HL-60 (cell line): ENCODE measurements around the gene UBAP1L.
"Not testable (repeated sequence)": the region's sequence is repeated elsewhere in the genome, so short reads cannot be mapped to it uniquely, and the experiment has no call there.

ENCODE experiments used
- DNase-seq, 2 experiments: peaks; one replicate each; pipeline ENCODE4 v3.0.0-alpha.2; 2010 to 2020; ENCODE audit warnings: low read depth in 1 of 2, low spot score in 1 of 2
- H3K27ac ChIP-seq: fragments of 250-450 bp; sonication (Bioruptor Pico); replicated peaks from 2 replicates; pipeline ENCODE4 v1.5.1; 2020; ENCODE audit warnings: mild to moderate bottlenecking, moderate library complexity
- H3K27me3 ChIP-seq: fragments of 250-450 bp; sonication (Bioruptor Pico); 2 replicates; pipeline ENCODE4 v1.5.1; 2021; ENCODE audit warnings: mild to moderate bottlenecking, moderate library complexity; ENCODE audit not compliant: insufficient read depth, poor library complexity, severe bottlenecking
- H3K4me3 ChIP-seq: replicated peaks from 2 replicates; pipeline ENCODE4 v1.5.1; 2011; ENCODE audit warnings: mild to moderate bottlenecking, control low read depth, low read length; ENCODE audit not compliant: insufficient read depth
- GABPA ChIP-seq: IDR thresholded peaks from 2 replicates; pipeline ENCODE4 v1.6.1; 2012; ENCODE audit warnings: low read depth
- POLR2AphosphoS5 ChIP-seq: IDR thresholded peaks from 2 replicates; pipeline ENCODE4 v1.6.1; 2012; ENCODE audit warnings: low read depth
- SPI1 ChIP-seq: IDR thresholded peaks from 2 replicates; pipeline ENCODE4 v1.6.1; 2012; ENCODE audit warnings: low read depth, mild to moderate bottlenecking, borderline replicate concordance
- TF ChIP-seq, protein P1 (sequence below): IDR thresholded peaks from one replicate; pipeline ENCODE4 v1.5.1; 2011; ENCODE audit warnings: low read length, control low read depth, inconsistent platforms; ENCODE audit not compliant: insufficient read depth
- TF ChIP-seq, protein P2 (sequence below): IDR thresholded peaks from 2 replicates; pipeline ENCODE4 v1.6.1; 2012; ENCODE audit warnings: low read depth; ENCODE audit not compliant: insufficient replicate concordance

UBAP1L gene

DNA sequence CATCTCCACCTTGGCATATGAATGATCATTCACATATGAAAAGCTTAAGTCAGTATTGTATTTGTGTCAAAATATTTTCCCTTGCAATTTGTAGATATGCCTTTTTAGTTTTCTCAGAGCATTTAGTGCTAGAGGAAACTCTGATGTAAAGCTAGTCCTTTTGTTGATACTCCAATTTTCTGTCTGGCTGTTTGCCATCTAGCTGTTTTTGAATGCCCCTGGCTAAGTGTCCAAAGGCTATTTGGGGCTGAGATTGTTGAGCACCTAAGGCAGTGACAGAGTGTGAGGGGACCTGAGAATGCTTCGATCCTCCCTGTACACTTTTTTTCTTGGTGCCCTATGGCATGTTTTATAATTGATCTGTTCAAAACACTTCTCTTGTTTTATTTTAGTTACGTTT lies 66.8 kb downstream of the UBAP1L start:
- TF ChIP-seq, protein P1, sequence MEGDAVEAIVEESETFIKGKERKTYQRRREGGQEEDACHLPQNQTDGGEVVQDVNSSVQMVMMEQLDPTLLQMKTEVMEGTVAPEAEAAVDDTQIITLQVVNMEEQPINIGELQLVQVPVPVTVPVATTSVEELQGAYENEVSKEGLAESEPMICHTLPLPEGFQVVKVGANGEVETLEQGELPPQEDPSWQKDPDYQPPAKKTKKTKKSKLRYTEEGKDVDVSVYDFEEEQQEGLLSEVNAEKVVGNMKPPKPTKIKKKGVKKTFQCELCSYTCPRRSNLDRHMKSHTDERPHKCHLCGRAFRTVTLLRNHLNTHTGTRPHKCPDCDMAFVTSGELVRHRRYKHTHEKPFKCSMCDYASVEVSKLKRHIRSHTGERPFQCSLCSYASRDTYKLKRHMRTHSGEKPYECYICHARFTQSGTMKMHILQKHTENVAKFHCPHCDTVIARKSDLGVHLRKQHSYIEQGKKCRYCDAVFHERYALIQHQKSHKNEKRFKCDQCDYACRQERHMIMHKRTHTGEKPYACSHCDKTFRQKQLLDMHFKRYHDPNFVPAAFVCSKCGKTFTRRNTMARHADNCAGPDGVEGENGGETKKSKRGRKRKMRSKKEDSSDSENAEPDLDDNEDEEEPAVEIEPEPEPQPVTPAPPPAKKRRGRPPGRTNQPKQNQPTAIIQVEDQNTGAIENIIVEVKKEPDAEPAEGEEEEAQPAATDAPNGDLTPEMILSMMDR, result no peak
- no peak for TF ChIP-seq POLR2AphosphoS5
- TF ChIP-seq, protein P2, sequence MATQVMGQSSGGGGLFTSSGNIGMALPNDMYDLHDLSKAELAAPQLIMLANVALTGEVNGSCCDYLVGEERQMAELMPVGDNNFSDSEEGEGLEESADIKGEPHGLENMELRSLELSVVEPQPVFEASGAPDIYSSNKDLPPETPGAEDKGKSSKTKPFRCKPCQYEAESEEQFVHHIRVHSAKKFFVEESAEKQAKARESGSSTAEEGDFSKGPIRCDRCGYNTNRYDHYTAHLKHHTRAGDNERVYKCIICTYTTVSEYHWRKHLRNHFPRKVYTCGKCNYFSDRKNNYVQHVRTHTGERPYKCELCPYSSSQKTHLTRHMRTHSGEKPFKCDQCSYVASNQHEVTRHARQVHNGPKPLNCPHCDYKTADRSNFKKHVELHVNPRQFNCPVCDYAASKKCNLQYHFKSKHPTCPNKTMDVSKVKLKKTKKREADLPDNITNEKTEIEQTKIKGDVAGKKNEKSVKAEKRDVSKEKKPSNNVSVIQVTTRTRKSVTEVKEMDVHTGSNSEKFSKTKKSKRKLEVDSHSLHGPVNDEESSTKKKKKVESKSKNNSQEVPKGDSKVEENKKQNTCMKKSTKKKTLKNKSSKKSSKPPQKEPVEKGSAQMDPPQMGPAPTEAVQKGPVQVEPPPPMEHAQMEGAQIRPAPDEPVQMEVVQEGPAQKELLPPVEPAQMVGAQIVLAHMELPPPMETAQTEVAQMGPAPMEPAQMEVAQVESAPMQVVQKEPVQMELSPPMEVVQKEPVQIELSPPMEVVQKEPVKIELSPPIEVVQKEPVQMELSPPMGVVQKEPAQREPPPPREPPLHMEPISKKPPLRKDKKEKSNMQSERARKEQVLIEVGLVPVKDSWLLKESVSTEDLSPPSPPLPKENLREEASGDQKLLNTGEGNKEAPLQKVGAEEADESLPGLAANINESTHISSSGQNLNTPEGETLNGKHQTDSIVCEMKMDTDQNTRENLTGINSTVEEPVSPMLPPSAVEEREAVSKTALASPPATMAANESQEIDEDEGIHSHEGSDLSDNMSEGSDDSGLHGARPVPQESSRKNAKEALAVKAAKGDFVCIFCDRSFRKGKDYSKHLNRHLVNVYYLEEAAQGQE, result no peak
- TF ChIP-seq SPI1, result no peak
- no peak for TF ChIP-seq GABPA
- Histone ChIP-seq H3K27me3 (no peaks in the 10 kb centered on the region), H3K27ac (no peak overlapping the region), H3K4me3 (no peak overlapping the region)
- no peak for DNase-seq

DNA sequence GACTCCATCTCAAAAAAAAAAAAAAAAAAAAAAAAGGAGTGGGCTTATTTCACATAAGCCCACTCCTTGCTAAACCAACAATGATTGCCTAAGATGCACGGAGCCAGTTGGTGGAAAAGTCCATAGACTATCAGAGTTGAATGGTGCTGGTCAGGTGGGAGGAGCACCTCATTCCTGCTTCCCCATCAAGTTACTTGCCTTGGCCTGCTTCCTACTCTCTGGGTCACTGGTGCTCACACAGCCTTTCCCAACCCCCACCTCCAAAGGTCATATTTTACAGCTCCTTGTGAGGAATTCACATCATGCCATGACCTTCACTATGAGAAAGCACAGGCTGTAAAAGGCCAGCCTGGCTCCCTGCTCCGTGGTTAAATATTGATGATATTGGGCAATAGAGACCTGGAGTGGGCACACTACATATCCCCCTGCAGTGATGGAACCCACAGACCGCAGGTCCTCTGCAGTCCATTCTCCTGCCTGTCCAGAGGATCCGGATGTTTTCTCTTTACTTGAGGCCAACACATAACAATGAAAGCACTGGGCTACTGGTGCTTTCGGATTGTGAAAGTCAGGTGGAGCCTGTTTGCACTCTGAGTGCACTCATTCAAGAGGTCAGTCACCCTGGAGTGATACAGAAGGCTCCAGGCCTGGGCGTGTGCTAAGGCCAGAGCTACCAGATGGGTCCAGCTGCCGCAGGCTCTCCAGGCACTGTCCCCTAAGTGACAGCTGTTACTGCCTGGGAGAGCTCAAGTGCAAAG lies 70.1 kb downstream of the UBAP1L start, which contains the start of gene SLC51B:
TSS of gene SLC51B (plus strand) at position 664 of the 758 bp plus-strand sequence. CDS start 4,618 bp downstream, outside the sequence.
- no peak within 1 kb of the TSS for H3K27ac ChIP-seq
- DNase-seq, result no peak

DNA sequence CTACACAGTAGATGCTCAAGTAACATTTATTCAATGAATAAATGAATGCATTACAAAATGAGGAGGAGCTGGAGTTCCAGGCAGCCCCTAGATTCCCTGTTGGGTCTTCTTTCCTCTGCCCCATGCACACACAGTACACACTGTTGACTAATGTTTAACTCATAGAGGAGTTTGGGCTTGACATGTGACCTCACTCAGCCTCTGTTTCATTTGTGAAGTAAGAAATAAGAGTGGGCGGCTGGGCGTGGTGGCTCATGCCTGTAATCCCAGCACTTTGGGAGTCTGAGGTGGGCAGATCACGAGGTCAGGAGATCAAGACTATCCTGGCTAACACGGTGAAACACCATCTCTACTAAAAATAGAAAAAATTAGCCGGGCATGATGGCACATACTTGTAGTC lies 70.8 kb downstream of the UBAP1L start:
- not testable (repeated sequence) for H3K27ac ChIP-seq, H3K27me3 ChIP-seq, H3K4me3 ChIP-seq, DNase-seq

More for the DNA sequence above, 70.1 kb downstream of the UBAP1L start, which contains the start of gene SLC51B:
- TF ChIP-seq SPI1 (no peak), POLR2AphosphoS5 (no peak), GABPA (no peak)
- TF ChIP-seq, protein P2, result no peak
- TF ChIP-seq, protein P1, result no peak
- Histone ChIP-seq H3K4me3 (no peak within 1 kb of the TSS), H3K27me3 (no peaks in the 10 kb centered on the region)

DNA sequence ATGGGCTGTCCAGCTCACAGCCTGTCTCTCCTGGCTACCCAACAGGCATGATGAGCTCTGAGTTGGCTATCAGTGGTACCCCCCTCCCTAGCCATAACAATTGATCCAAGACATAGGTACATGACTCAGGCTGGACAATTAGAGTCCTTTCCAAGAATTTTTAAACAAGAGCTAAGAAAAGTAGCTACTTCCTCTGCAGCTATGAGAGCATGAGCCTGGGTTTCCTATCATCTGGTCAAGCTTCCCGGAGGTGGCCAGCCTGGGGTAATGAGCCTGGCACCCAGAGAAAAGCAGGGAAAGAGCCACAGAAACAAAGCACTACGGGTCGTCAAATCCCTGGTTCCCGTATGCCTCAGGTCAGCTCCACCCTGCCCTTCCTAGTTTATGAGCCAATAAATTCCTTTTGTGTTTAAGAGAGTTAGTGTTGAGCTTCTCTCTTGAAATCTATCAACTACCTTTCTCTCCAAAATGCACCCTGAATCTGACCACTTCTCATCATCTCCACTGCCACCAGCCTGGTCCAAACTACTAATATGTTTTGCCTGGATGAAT lies 72.1 kb downstream of the UBAP1L start:
- no peak for DNase-seq
- no peaks in the 10 kb centered on the region for H3K27me3 ChIP-seq
- H3K27ac ChIP-seq, result no peak overlapping the region
- TF ChIP-seq, protein P2, result no peak
- TF ChIP-seq POLR2AphosphoS5, result no peak
- no peak for TF ChIP-seq GABPA
- TF ChIP-seq, protein P1, result no peak
- TF ChIP-seq SPI1, result no peak
- no peak overlapping the region for H3K4me3 ChIP-seq
